Calu3 (cell line): ENCODE results near the gene CTNNA2. TPM values are rescaled to one million over a fixed set of nuclear protein-coding genes. Genes with fewer than 3 reads are reported as not detected.

Experiments
- BruUV-seq: library from RNA; stranded (reverse); fragments of 400-500 nt; replicated peaks from 2 replicates; lab custom pipeline; 2021; lab: Mats Ljungman, UMichigan
- CTCF ChIA-PET: fragments of 300-600 bp; sonication (Branson Sonifier 250); formaldehyde crosslinking; loops from one replicate; lab custom pipeline; 2022; ENCODE audit warnings: antibody characterized with exemption; lab: Charles Lee
- DNase-seq: peaks from one replicate; pipeline ENCODE4 v3.0.0; 2022
- H3K27ac Mint-ChIP-seq: one replicate; pipeline ENCODE4 v1.8.0; 2022; ENCODE audit warnings: mixed read lengths; ENCODE audit not compliant: unreplicated experiment
- H3K27me3 Mint-ChIP-seq: one replicate; pipeline ENCODE4 v1.8.0; 2022; ENCODE audit warnings: mixed read lengths; ENCODE audit not compliant: unreplicated experiment
- H3K36me3 Mint-ChIP-seq: one replicate; pipeline ENCODE4 v1.8.0; 2022; ENCODE audit warnings: mild to moderate bottlenecking, moderate library complexity, mixed read lengths; ENCODE audit not compliant: insufficient read depth, unreplicated experiment
- H3K4me1 Mint-ChIP-seq: one replicate; pipeline ENCODE4 v1.8.0; 2022; ENCODE audit warnings: mild to moderate bottlenecking, low read depth, mixed read lengths; ENCODE audit not compliant: unreplicated experiment
- H3K4me3 Mint-ChIP-seq: one replicate; pipeline ENCODE4 v1.8.0; 2022; ENCODE audit warnings: mild to moderate bottlenecking, low read depth, moderate library complexity, mixed read lengths; ENCODE audit not compliant: unreplicated experiment
- H3K9me3 Mint-ChIP-seq: one replicate; pipeline ENCODE4 v1.8.0; 2022; ENCODE audit warnings: low read depth, mixed read lengths; ENCODE audit not compliant: unreplicated experiment
- CTCF ChIP-seq: fragments of 200-600 bp; IDR thresholded peaks from one replicate; pipeline ENCODE4 v1.8.0; 2022; ENCODE audit warnings: antibody characterized with exemption; ENCODE audit not compliant: unreplicated experiment
- intact Hi-C: fragments of 100-400 bp; cut with micrococcal nuclease; formaldehyde crosslinking; loops from one replicate; pipeline ENCODE4 v1.10.0; 2022; ENCODE audit not compliant: unreplicated experiment
- total RNA-seq: library from RNA; stranded (reverse); gene quantifications from 2 replicates; pipeline ENCODE4 v1.2.3, GENCODE V29; 2022

Gene CTNNA2
- total RNA-seq, 1 experiment from 2014 or later = not detected

GRCh38 chr2:80464275-80464674 is 951.4 kb downstream of the CTNNA2 start:
- no peaks in the 10 kb centered on the region for H3K4me1 Mint-ChIP-seq
- H3K27me3 Mint-ChIP-seq = no peaks in the 10 kb centered on the region
- TF ChIP-seq CTCF = no peak
- no peak overlapping the region for H3K27ac Mint-ChIP-seq
- peaks cover 6% of the 10 kb centered on the region for H3K9me3 Mint-ChIP-seq
- no peak overlapping the region for H3K4me3 Mint-ChIP-seq
- no peak for DNase-seq
- CTCF ChIA-PET = no interaction called here
- no peaks in the 10 kb centered on the region for H3K36me3 Mint-ChIP-seq
- intact Hi-C loops = no loop called here
- no TSS peak for BruUV-seq

GRCh38 chr2:80467262-80467811 is 954.5 kb downstream of the CTNNA2 start:
- intact Hi-C loops = no loop called here
- H3K36me3 Mint-ChIP-seq = no peaks in the 10 kb centered on the region
- no TSS peak for BruUV-seq
- DNase-seq = no peak
- CTCF ChIA-PET = no interaction called here
- H3K27ac Mint-ChIP-seq = no peak overlapping the region
- no peak for TF ChIP-seq CTCF
- no peaks in the 10 kb centered on the region for H3K4me1 Mint-ChIP-seq
- H3K27me3 Mint-ChIP-seq = no peaks in the 10 kb centered on the region
- H3K4me3 Mint-ChIP-seq = no peak overlapping the region
- H3K9me3 Mint-ChIP-seq = peaks cover 8% of the 10 kb centered on the region

GRCh38 chr2:80469428-80469827 is 956.6 kb downstream of the CTNNA2 start:
- peaks cover 14% of the 10 kb centered on the region for H3K9me3 Mint-ChIP-seq
- intact Hi-C loops = no loop called here
- no peak overlapping the region for H3K4me3 Mint-ChIP-seq
- H3K27ac Mint-ChIP-seq = no peak overlapping the region
- H3K4me1 Mint-ChIP-seq = no peaks in the 10 kb centered on the region
- no peaks in the 10 kb centered on the region for H3K27me3 Mint-ChIP-seq
- no peak for TF ChIP-seq CTCF
- no peaks in the 10 kb centered on the region for H3K36me3 Mint-ChIP-seq
- BruUV-seq = no TSS peak
- DNase-seq = no peak
- CTCF ChIA-PET = no interaction called here

- intact Hi-C loops = no loop called here
- TF ChIP-seq CTCF = no peak
- Mint-ChIP-seq H3K27ac (no peak overlapping the region), H3K27me3 (no peaks in the 10 kb centered on the region), H3K4me3 (no peak overlapping the region), H3K9me3 (peaks cover 18% of the 10 kb centered on the region), H3K36me3 (no peaks in the 10 kb centered on the region), H3K4me1 (no peaks in the 10 kb centered on the region)
- CTCF ChIA-PET = no interaction called here
- no peak for DNase-seq
- BruUV-seq = no TSS peak
Measured at GRCh38 chr2:80473069-80473468, 960.2 kb downstream of the CTNNA2 start.
